IPS-20b (cell line): ENCODE data around the gene MLIP.

ENCODE experiments used
- H3K27ac ChIP-seq: one replicate; pipeline ENCODE4 v1.5.1; 2013; ENCODE audit warnings: low read length
- H3K27me3 ChIP-seq: 2 replicates; pipeline ENCODE4 v1.6.1; 2013; ENCODE audit warnings: mild to moderate bottlenecking, low read length, inconsistent platforms; ENCODE audit not compliant: insufficient read depth
- H3K36me3 ChIP-seq: 2 replicates; pipeline ENCODE4 v1.6.1; 2013; ENCODE audit warnings: low read depth, mild to moderate bottlenecking, inconsistent platforms, low read length, moderate library complexity; ENCODE audit not compliant: insufficient read depth
- H3K4me1 ChIP-seq: 2 replicates; pipeline ENCODE4 v1.6.1; 2013; ENCODE audit warnings: mild to moderate bottlenecking, control low read depth, inconsistent platforms, low read length, moderate library complexity; ENCODE audit not compliant: insufficient read depth
- H3K4me3 ChIP-seq: 2 replicates; pipeline ENCODE4 v1.5.1; 2013; ENCODE audit warnings: mild to moderate bottlenecking, low read length, inconsistent platforms
- H3K9ac ChIP-seq: 2 replicates; pipeline ENCODE4 v1.6.1; 2013; ENCODE audit warnings: low read depth, mild to moderate bottlenecking, inconsistent platforms, low read length, moderate library complexity
- H3K9me3 ChIP-seq: 2 replicates; pipeline ENCODE4 v1.6.1; 2013; ENCODE audit warnings: mild to moderate bottlenecking, low read depth, low read length, inconsistent platforms; ENCODE audit not compliant: insufficient read depth

Gene MLIP

DNA sequence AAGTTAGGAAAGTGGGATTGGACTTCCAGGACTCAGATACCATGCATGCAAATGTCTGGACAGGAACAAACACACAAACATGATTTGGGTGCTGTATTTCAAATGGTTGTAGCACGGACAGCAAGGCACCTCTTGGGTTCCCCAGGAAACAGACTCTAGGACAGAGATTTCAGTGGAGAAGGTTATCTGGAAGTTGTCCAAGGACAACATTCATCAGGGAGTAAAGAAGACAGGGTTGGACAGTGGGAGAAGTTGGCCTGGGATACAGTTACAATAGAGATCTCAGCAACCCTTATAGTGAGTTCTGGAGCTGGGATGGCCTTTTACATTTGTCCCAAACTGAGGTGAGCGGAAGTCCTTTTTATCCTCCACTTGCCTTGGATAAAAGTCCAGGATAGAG is 177.2 kb downstream of the MLIP start:
- Histone ChIP-seq H3K4me3 (no peak overlapping the region), H3K27ac (no peak overlapping the region), H3K4me1 (peaks cover 4% of the 10 kb centered on the region; the same call in 1 of the 2 replicates), H3K9me3 (no peaks in the 10 kb centered on the region), H3K36me3 (no peaks in the 10 kb centered on the region), H3K9ac (no peak overlapping the region), H3K27me3 (no peaks in the 10 kb centered on the region)

DNA sequence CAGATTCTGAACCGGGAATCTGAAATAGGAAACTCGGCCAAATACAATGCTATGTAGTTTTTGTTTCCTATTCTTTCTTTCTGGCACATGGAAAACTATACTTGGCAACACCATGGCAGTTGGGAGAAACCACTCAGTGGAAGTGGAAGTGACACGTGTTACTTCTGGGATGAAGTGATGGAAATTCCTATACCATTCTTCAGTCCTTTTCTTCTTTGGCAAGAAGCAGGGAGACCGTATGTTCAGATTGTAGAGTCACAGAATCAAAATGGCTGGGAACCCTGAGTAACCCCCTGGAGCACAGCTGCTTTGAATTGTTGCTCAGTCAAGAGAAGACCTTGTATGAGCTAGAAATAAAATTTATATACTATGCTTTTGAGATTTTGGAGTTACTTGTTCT is 178.2 kb downstream of the MLIP start:
- H3K27ac ChIP-seq, result no peak overlapping the region
- no peaks in the 10 kb centered on the region for H3K27me3 ChIP-seq

DNA sequence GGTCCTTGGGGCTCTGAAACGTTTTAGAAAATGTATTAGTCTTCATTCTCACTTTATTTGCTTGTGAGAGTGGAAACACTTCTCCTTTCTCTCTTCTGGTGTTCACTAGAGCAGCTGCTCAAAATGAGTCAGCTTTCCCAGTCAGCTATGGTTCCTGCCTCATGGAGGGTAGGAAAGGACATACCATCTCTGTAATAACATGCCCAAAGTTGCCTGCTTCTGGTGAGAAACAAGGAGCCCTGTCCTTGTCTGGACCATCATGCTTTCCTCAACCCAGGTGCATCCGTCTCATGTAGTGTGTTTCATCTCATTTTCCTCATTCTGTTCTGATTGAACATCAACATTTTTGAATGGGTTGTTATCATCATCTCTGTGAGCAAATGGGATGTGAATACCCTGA is 179.9 kb downstream of the MLIP start:
- H3K36me3 ChIP-seq, result no peaks in the 10 kb centered on the region
- no peak overlapping the region for H3K4me3 ChIP-seq
- H3K27me3 ChIP-seq, result no peaks in the 10 kb centered on the region
- H3K4me1 ChIP-seq, result peaks cover 4% of the 10 kb centered on the region; the same call in 1 of the 2 replicates
- H3K27ac ChIP-seq, result no peak overlapping the region
- H3K9ac ChIP-seq, result no peak overlapping the region
- no peaks in the 10 kb centered on the region for H3K9me3 ChIP-seq

More for the DNA sequence above, 178.2 kb downstream of the MLIP start:
- Histone ChIP-seq H3K9ac (no peak overlapping the region), H3K4me3 (no peak overlapping the region), H3K4me1 (peaks cover 4% of the 10 kb centered on the region; the same call in 1 of the 2 replicates), H3K9me3 (no peaks in the 10 kb centered on the region), H3K36me3 (no peaks in the 10 kb centered on the region)

DNA sequence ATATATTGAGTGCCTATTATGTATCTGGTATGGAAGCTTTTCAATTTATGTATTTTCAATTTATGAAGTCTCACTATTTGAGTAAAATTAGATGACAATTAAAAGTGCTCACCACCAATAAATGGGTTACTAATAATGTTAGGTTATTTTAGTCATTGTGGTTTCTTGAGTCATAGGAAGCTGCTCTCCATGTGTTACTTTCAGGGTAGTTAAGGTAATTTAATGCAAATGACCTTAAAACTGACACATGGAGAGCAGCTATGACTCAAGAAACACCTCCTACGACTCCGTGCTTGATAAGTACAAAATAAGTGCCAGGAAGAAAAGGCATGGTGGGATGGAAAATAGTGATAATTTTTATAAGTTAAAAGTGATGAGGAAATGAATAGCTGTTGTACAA is 180.5 kb downstream of the MLIP start:
- Histone ChIP-seq H3K27me3 (no peaks in the 10 kb centered on the region), H3K9ac (no peak overlapping the region), H3K4me3 (no peak overlapping the region), H3K27ac (no peak overlapping the region), H3K36me3 (no peaks in the 10 kb centered on the region), H3K4me1 (peaks cover 4% of the 10 kb centered on the region; the same call in 1 of the 2 replicates), H3K9me3 (no peaks in the 10 kb centered on the region)

DNA sequence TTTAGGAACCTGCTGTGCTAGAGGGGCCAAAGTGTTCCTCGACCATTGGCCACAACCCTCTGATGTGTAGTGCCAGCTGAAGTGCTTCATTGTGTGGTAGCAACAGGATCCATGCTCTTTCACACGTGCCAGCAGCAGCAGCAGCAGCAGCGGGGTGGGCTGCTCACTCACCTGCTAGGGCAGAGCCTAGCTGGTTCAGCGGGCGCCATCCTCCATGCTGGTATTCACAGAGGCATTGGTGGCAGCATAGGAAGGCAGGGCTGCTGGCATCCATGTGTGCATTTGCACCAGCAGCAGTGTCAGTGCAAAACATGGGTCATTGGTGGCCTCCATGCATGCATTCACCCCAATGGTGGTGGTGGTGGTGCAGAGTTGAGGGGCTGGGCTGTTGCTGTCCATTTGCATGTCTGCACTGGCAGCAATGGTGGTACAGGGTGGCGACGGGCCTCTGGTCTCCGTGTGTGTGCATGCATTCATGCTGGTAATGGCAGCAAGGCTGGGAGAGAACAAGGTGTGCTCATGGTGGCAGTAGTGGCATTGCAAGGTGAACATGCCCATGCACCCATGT is 183.8 kb downstream of the MLIP start:
- H3K27ac ChIP-seq, result no peak overlapping the region
- no peak overlapping the region for H3K9ac ChIP-seq
- H3K27me3 ChIP-seq, result no peaks in the 10 kb centered on the region
- no peaks in the 10 kb centered on the region for H3K9me3 ChIP-seq
- peaks cover 4% of the 10 kb centered on the region; the same call in 1 of the 2 replicates for H3K4me1 ChIP-seq
- H3K36me3 ChIP-seq, result no peaks in the 10 kb centered on the region
- H3K4me3 ChIP-seq, result no peak overlapping the region

GRCh38 chr6:54299542-54300269 is 188.5 kb downstream of the MLIP start:
- Histone ChIP-seq H3K4me1 (no peaks in the 10 kb centered on the region), H3K27me3 (no peaks in the 10 kb centered on the region), H3K9me3 (no peaks in the 10 kb centered on the region), H3K4me3 (no peak overlapping the region), H3K36me3 (no peaks in the 10 kb centered on the region), H3K9ac (no peak overlapping the region), H3K27ac (no peak overlapping the region)

- Histone ChIP-seq H3K27ac (no peak overlapping the region), H3K36me3 (no peaks in the 10 kb centered on the region), H3K27me3 (no peaks in the 10 kb centered on the region), H3K4me1 (no peaks in the 10 kb centered on the region), H3K9me3 (no peaks in the 10 kb centered on the region), H3K9ac (no peak overlapping the region), H3K4me3 (no peak overlapping the region)
These were observed 190.5 kb downstream of the MLIP start for GRCh38 chr6:54301770-54302169.

DNA sequence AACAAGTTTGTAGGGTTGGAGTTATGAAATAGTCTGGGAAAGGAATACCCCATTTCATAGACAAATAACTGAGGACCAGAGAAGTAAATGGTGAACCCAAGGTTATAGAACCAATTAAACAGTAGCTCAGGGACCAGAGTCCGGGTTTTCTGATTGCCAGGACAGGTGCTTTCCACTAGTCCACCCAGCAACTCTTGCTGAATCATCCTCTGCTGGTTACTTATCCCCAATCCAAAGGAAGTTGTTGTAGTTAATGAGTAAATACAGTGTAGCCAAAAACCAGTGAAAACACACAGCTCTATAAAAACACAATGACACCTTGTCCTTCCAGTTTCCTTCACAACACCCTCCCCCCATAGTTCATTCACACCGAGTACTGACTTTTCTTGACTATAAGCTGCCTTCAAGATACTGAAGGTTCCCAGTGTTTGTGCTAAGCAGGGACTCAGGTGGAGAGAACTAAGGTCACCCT is 196.2 kb downstream of the MLIP start:
- Histone ChIP-seq H3K27ac (no peak overlapping the region), H3K4me3 (no peak overlapping the region), H3K4me1 (no peaks in the 10 kb centered on the region), H3K9ac (no peak overlapping the region), H3K9me3 (no peaks in the 10 kb centered on the region), H3K36me3 (no peaks in the 10 kb centered on the region), H3K27me3 (no peaks in the 10 kb centered on the region)

- no peak within 1 kb of the TSS for H3K9ac ChIP-seq
- no peaks in the 10 kb centered on the region for H3K4me1 ChIP-seq
- H3K36me3 ChIP-seq, result no peaks in the 10 kb centered on the region
- H3K9me3 ChIP-seq, result no peaks in the 10 kb centered on the region
- H3K4me3 ChIP-seq, result no peak within 1 kb of the TSS
- H3K27me3 ChIP-seq, result no peaks in the 10 kb centered on the region
- H3K27ac ChIP-seq, result no peak within 1 kb of the TSS
These were observed 197.2 kb downstream of the MLIP start, which contains the start of gene TINAG for GRCh38 chr6:54308289-54308985. Gene TINAG, plus strand, starts transcription at chr6:54308441. Its CDS starts 110 bp downstream, at chr6:54308551.

- Histone ChIP-seq H3K27ac (no peak overlapping the region), H3K9ac (no peak overlapping the region), H3K36me3 (no peaks in the 10 kb centered on the region)
These were observed 197.7 kb downstream of the MLIP start for GRCh38 chr6:54308986-54309315.

DNA sequence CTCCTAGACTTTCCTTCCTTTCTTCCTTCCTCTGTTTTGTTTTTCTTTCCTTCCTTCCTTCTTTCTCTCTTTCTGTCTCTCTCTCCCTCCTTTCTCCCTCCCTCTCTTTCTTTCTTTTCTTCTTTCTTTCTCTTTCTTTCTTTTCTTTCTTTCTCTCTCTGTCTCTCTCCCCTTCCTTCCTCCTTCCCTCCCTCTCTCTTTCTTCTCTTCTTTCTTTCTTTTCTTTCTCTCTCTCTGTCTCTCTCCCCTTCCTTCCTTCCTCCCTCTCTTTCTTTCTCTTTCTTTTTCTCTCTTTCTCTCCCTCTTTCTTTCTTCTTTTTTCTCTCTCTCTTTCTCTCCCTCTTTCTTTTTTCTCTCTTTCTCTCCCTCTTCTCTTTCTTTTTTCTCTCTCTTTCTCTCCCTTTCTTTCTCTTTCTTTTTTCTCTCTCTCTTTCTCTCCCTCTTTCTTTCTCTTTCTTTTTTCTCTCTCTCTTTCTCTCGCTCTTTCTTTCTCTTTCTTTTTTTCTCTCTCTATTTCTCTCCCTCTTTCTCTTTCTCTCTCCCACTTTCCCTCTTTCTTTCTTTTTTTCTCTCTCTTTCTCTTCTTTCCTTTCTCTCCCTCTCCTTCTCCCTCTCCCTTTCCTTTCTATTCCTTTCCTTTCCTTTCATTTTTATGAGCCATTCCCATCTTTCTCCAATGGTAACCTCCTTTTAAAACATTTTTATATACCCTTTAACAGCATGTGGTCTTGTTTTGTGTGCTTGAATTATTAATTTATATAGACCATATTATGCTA is 199.3 kb downstream of the MLIP start:
- Histone ChIP-seq H3K27me3 (no peaks in the 10 kb centered on the region), H3K9me3 (no peaks in the 10 kb centered on the region), H3K4me1 (no peaks in the 10 kb centered on the region), H3K9ac (no peak overlapping the region), H3K4me3 (no peak overlapping the region), H3K36me3 (no peaks in the 10 kb centered on the region), H3K27ac (no peak overlapping the region)

More at GRCh38 chr6:54308986-54309315, 197.7 kb downstream of the MLIP start:
- Histone ChIP-seq H3K9me3 (no peaks in the 10 kb centered on the region), H3K4me3 (no peak overlapping the region), H3K4me1 (no peaks in the 10 kb centered on the region), H3K27me3 (no peaks in the 10 kb centered on the region)
